HepG2 (cell line): Measurements from ENCODE around the gene RSPH9. TPM values are rescaled to one million over a fixed set of nuclear protein-coding genes. Genes with fewer than 3 reads are reported as not detected.

Source experiments
- ATAC-seq: fragments of 200-7000 bp; cut with Tn5 transposase; 3 replicates; pipeline ENCODE4 v1.9.1; 2020; ENCODE audit warnings: mild to moderate bottlenecking, moderate library complexity
- BruUV-seq: library from RNA; stranded (reverse); fragments of 400-500 nt; replicated peaks from 2 replicates; lab custom pipeline; 2021; lab: Mats Ljungman, UMichigan
- CTCF ChIA-PET: fragments of 300-600 bp; formaldehyde crosslinking; extraction: SDS; loops from one replicate; lab custom pipeline; 2021; ENCODE audit warnings: low total read pairs, inconsistent platforms, low intra/inter-chr PET ratio; lab: Yijun Ruan, JAX
- POLR2A ChIA-PET: fragments of 350-600 bp; sonication (Branson Sonifier 250); formaldehyde crosslinking; loops from one replicate; lab custom pipeline; 2020; ENCODE audit warnings: antibody characterized with exemption, inconsistent platforms; lab: Yijun Ruan, JAX
- DNase-seq: peaks from one replicate; pipeline ENCODE4 v3.0.0-alpha.2; 2015; ENCODE audit warnings: low spot score
- FAIRE-seq: peaks from 3 replicates; lab custom pipeline; 2011; peaks lifted over from hg19 to GRCh38; lab: Jason Lieb, UNC
- H2AFZ ChIP-seq: one replicate; pipeline ENCODE4 v1.6.1; 2011; ENCODE audit warnings: low read length, inconsistent platforms
- H3K27ac ChIP-seq: fragments of 300-600 bp; 3 replicates; pipeline ENCODE4 v1.8.0; 2011; ENCODE audit warnings: mixed run types, mild to moderate bottlenecking, mixed read lengths, low read length, inconsistent platforms; ENCODE audit not compliant: insufficient read depth; ENCODE audit errors: extremely low read length
- H3K27me3 ChIP-seq, 2 experiments: fragments of 200-600 bp in 1 of 2; 2 replicates in 1 of 2; 3 replicates in 1 of 2; pipeline versions ENCODE4 v1.6.0 to v1.8.0; 2011; ENCODE audit warnings: low read length in 2 of 2, mild to moderate bottlenecking in 2 of 2, moderate library complexity in 2 of 2, inconsistent platforms in 1 of 2; ENCODE audit not compliant: insufficient read depth in 2 of 2, control insufficient read depth in 1 of 2
- H3K36me3 ChIP-seq, 2 experiments: fragments of 200-600 bp in 1 of 2; replicated peaks in 1 of 2; 2 replicates in 1 of 2; 3 replicates in 1 of 2; pipeline versions ENCODE4 v1.5.1 to v1.8.0; 2011; ENCODE audit warnings: low read length in 2 of 2, inconsistent platforms in 1 of 2; ENCODE audit not compliant: insufficient read depth in 2 of 2, control insufficient read depth in 1 of 2
- H3K4me1 ChIP-seq: 2 replicates; pipeline ENCODE4 v1.5.1; 2012; ENCODE audit warnings: low read length, inconsistent platforms; ENCODE audit not compliant: insufficient read depth
- H3K4me2 ChIP-seq: 2 replicates; pipeline ENCODE4 v1.6.0; 2011; ENCODE audit warnings: low read depth, low read length, inconsistent platforms
- H3K4me3 ChIP-seq, 3 experiments: fragments of 200-600 bp in 1 of 3; sonication (generic), shearing (Covaris generic) in 1 of 3; replicated peaks in 1 of 3; 2 replicates each; pipeline ENCODE4 v1.5.1; 2011 to 2016; ENCODE audit warnings: low read length in 3 of 3, inconsistent platforms in 2 of 3, low read depth in 2 of 3, mild to moderate bottlenecking in 2 of 3, control low read depth in 1 of 3, mixed read lengths in 1 of 3; ENCODE audit not compliant: insufficient read depth in 1 of 3
- H3K79me2 ChIP-seq: one replicate; pipeline ENCODE4 v1.6.1; 2011; ENCODE audit warnings: low read length, inconsistent platforms; ENCODE audit not compliant: insufficient read depth
- H3K9ac ChIP-seq: 2 replicates; pipeline ENCODE4 v1.6.0; 2011; ENCODE audit warnings: mild to moderate bottlenecking, low read depth, low read length, inconsistent platforms; ENCODE audit not compliant: insufficient read depth
- H3K9me3 ChIP-seq: 2 replicates; pipeline ENCODE4 v1.5.1; 2012; ENCODE audit warnings: mild to moderate bottlenecking, low read length
- H4K20me1 ChIP-seq: 2 replicates; pipeline ENCODE4 v1.6.0; 2011; ENCODE audit warnings: inconsistent platforms, mild to moderate bottlenecking, low read length, moderate library complexity; ENCODE audit not compliant: insufficient read depth
- GABPB1 ChIP-seq: IDR thresholded peaks from 2 replicates; pipeline ENCODE4 v1.6.1; 2016; ENCODE audit warnings: mild to moderate bottlenecking, missing genetic modification reagents, moderate library complexity, missing compliant biosample characterization
- ZFP90 ChIP-seq: sonication (generic); formaldehyde crosslinking; IDR thresholded peaks from 2 replicates; pipeline ENCODE4 v1.8.0; 2022; ENCODE audit warnings: missing genetic modification reagents, mild to moderate bottlenecking, inconsistent platforms, borderline replicate concordance
- ZNF180 ChIP-seq: sonication (generic); formaldehyde crosslinking; IDR thresholded peaks from 2 replicates; pipeline ENCODE4 v1.4.0; 2020; ENCODE audit warnings: low read depth, missing genetic modification reagents, borderline replicate concordance
- WGBS: methylation state at CpG from one replicate; pipeline ENCODE4 v1.1.6; 2017; ENCODE audit warnings: low lambda C conversion rate; 5-methylcytosine and 5-hydroxymethylcytosine counted together
- in situ Hi-C: cut with HindIII; loops from 2 replicates; pipeline ENCODE4 v1.10.0; 2017; ENCODE audit warnings: low pct_unique_long_range_greater_than_20kb; ENCODE audit not compliant: extremely low pct_ligation_motif_present
- intact Hi-C: fragments of 100-400 bp; cut with micrococcal nuclease; formaldehyde crosslinking; loops from one replicate; pipeline ENCODE4 v1.10.0; 2022; ENCODE audit not compliant: unreplicated experiment
- polyA plus RNA-seq, 8 experiments: library from polyadenylated mRNA; depleted of rRNA in 3 of 8; stranded (reverse) in 7 of 8; unstranded in 1 of 8; fragments of >200 nt; fragmentation: Illumina TruSeq in 4 of 8; extraction: Trizol in 4 of 8; gene quantifications; 2 replicates each; pipeline versions ENCODE4 v1.2.1 to v1.2.3, GENCODE V29; 2011 to 2016; ENCODE audit warnings: low read depth in 4 of 8, missing spikeins in 1 of 8, mixed read lengths in 1 of 8; ENCODE audit not compliant: insufficient read depth in 1 of 8
- total RNA-seq, 5 experiments: library from RNA; depleted of rRNA; stranded (reverse); fragments of >200 nt; fragmentation: Illumina TruSeq; extraction: Trizol; gene quantifications; 2 replicates each; pipeline ENCODE4 v1.2.3, GENCODE V29; 2016; ENCODE audit warnings: low read depth in 1 of 5
- TF ChIP-seq, protein P1 (sequence below): sonication (generic); formaldehyde crosslinking; IDR thresholded peaks from 2 replicates; pipeline ENCODE4 v1.4.0; 2020; ENCODE audit warnings: missing genetic modification reagents, borderline replicate concordance
- TF ChIP-seq, protein P2 (sequence below): sonication (generic); formaldehyde crosslinking; IDR thresholded peaks from 2 replicates; pipeline ENCODE4 v1.5.1; 2020; ENCODE audit warnings: missing genetic modification reagents, mild to moderate bottlenecking, borderline replicate concordance

Gene RSPH9
- total and polyA plus RNA-seq, 2 of the 13 experiments (the other 11 are each of a cell fraction or from before 2014, with no cell fraction given), result 0.04 TPM; not detected in 1

DNA sequence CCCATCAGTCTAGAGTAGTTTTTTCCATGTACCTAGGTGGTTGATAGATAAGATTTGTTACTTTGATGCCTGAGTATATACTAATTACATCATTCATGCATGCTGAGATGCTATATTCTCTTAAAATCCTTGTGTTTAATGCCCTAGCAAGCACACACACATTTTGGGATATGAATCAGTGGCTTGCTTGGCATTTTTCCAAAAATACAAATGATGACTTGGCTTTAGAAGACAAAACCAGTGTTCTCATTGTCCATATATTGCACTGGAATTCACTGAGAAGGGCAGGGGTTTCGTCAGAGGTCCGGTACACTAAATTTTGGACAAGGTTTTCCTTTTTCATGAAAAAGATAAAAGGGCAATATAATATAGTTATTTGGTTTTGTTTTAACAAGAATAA, 40.7 kb upstream of the RSPH9 start:
- no peak for DNase-seq
- in situ Hi-C loops, result no loop called here
- no peak for FAIRE-seq
- WGBS, result 92% methylated on average over 2 of the region's 2 CpGs
- Histone ChIP-seq H4K20me1 (no peaks in the 10 kb centered on the region), H3K79me2 (no peaks in the 10 kb centered on the region), H2AFZ (no peak overlapping the region), H3K9me3 (no peaks in the 10 kb centered on the region), H3K36me3 (peaks cover 12 to 71% of the 10 kb centered on the region in 2 experiments), H3K4me3 (no peak overlapping the region), H3K4me2 (no peak overlapping the region), H3K27ac (no peak overlapping the region), H3K27me3 (no peaks in the 10 kb centered on the region), H3K9ac (no peak overlapping the region), H3K4me1 (no peaks in the 10 kb centered on the region)
- BruUV-seq, result no TSS peak
- POLR2A ChIA-PET, result interaction anchor here (1.8 kb wide), 1 partner anchor 25 kb away, joined by 6 read pairs; the partner anchor contains the start of gene GTPBP2
- ATAC-seq, result no peak
- intact Hi-C loops, result loop anchor here (10.0 kb wide), 1 partner anchor 61 kb away; no protein-coding TSS in a partner anchor
- CTCF ChIA-PET, result no interaction called here
- TF ChIP-seq GABPB1 (CRISPR knock-in tag) (no peak), ZFP90 (CRISPR knock-in tag) (no peak), ZNF180 (CRISPR knock-in tag) (no peak)
- TF ChIP-seq, protein P1, sequence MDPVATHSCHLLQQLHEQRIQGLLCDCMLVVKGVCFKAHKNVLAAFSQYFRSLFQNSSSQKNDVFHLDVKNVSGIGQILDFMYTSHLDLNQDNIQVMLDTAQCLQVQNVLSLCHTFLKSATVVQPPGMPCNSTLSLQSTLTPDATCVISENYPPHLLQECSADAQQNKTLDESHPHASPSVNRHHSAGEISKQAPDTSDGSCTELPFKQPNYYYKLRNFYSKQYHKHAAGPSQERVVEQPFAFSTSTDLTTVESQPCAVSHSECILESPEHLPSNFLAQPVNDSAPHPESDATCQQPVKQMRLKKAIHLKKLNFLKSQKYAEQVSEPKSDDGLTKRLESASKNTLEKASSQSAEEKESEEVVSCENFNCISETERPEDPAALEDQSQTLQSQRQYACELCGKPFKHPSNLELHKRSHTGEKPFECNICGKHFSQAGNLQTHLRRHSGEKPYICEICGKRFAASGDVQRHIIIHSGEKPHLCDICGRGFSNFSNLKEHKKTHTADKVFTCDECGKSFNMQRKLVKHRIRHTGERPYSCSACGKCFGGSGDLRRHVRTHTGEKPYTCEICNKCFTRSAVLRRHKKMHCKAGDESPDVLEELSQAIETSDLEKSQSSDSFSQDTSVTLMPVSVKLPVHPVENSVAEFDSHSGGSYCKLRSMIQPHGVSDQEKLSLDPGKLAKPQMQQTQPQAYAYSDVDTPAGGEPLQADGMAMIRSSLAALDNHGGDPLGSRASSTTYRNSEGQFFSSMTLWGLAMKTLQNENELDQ, result no peak
- TF ChIP-seq, protein P2, sequence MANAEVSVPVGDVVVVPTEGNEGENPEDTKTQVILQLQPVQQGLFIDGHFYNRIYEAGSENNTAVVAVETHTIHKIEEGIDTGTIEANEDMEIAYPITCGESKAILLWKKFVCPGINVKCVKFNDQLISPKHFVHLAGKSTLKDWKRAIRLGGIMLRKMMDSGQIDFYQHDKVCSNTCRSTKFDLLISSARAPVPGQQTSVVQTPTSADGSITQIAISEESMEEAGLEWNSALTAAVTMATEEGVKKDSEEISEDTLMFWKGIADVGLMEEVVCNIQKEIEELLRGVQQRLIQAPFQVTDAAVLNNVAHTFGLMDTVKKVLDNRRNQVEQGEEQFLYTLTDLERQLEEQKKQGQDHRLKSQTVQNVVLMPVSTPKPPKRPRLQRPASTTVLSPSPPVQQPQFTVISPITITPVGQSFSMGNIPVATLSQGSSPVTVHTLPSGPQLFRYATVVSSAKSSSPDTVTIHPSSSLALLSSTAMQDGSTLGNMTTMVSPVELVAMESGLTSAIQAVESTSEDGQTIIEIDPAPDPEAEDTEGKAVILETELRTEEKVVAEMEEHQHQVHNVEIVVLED (CRISPR knock-in tag), result no peak
